ENCODE data around the gene RBL2. TPM values are rescaled to one million over a fixed set of nuclear protein-coding genes. Genes with fewer than 3 reads are reported as not detected.

The RBL2 gene
- total RNA-seq, 2 experiments from 2014 or later: 102 TPM

- Mint-ChIP-seq H3K4me1 (ENCODE audit: low read depth) (peaks cover 22% of the 10 kb centered on the region), H3K9me3 (no peaks in the 10 kb centered on the region), H3K4me3 (no peak overlapping the region), H3K27ac (no peak overlapping the region), H3K36me3 (ENCODE audit: low read depth) (no peaks in the 10 kb centered on the region), H3K27me3 (no peaks in the 10 kb centered on the region)
- H3K4me3 ChIP-seq (ENCODE audit: low read length): no peak overlapping the region
- peaks cover 21% of the 10 kb centered on the region for H3K4me1 ChIP-seq (ENCODE audit: insufficient read depth, low read length)
- ChIA-PET POLR2A (no interaction called here), CTCF (no interaction called here)
- no peak overlapping the region for H3K27ac ChIP-seq (ENCODE audit: low read depth in 1 of 2, low read length in 2 of 2)
- ATAC-seq (ENCODE audit: poor library complexity) (no peak), DNase-seq (no peak)
- H3K27me3 ChIP-seq (ENCODE audit: control insufficient read depth in 1 of 2, insufficient read depth in 2 of 2, low read length in 2 of 2): no peaks in the 10 kb centered on the region
- no peaks in the 10 kb centered on the region for H3K9me3 ChIP-seq (ENCODE audit: control insufficient read depth in 1 of 2, insufficient read depth in 1 of 2, low read length in 2 of 2)
- intact Hi-C loops (cut with DNase I, micrococcal nuclease): no loop called here
- TF ChIP-seq, protein P1, sequence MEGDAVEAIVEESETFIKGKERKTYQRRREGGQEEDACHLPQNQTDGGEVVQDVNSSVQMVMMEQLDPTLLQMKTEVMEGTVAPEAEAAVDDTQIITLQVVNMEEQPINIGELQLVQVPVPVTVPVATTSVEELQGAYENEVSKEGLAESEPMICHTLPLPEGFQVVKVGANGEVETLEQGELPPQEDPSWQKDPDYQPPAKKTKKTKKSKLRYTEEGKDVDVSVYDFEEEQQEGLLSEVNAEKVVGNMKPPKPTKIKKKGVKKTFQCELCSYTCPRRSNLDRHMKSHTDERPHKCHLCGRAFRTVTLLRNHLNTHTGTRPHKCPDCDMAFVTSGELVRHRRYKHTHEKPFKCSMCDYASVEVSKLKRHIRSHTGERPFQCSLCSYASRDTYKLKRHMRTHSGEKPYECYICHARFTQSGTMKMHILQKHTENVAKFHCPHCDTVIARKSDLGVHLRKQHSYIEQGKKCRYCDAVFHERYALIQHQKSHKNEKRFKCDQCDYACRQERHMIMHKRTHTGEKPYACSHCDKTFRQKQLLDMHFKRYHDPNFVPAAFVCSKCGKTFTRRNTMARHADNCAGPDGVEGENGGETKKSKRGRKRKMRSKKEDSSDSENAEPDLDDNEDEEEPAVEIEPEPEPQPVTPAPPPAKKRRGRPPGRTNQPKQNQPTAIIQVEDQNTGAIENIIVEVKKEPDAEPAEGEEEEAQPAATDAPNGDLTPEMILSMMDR (IDR thresholded peaks at IDR 0.05): no peak
- H3K36me3 ChIP-seq (ENCODE audit: insufficient read depth, low read length): no peaks in the 10 kb centered on the region
Observed at GRCh38 chr16:53523126-53523804, 89.0 kb downstream of the RBL2 start.

- peaks cover 17% of the 10 kb centered on the region for H3K4me1 Mint-ChIP-seq (ENCODE audit: low read depth)
- H3K4me1 ChIP-seq (ENCODE audit: insufficient read depth, low read length): peaks cover 13% of the 10 kb centered on the region
- H3K4me3 ChIP-seq (ENCODE audit: low read length): no peak overlapping the region
- CTCF ChIA-PET: no interaction called here
- H3K36me3 Mint-ChIP-seq (ENCODE audit: low read depth): no peaks in the 10 kb centered on the region
- no peaks in the 10 kb centered on the region for H3K9me3 ChIP-seq (ENCODE audit: control insufficient read depth in 1 of 2, insufficient read depth in 1 of 2, low read length in 2 of 2)
- POLR2A ChIA-PET: no interaction called here
- H3K27me3 ChIP-seq (ENCODE audit: control insufficient read depth in 1 of 2, insufficient read depth in 2 of 2, low read length in 2 of 2): no peaks in the 10 kb centered on the region
- H3K27ac ChIP-seq (ENCODE audit: low read depth in 1 of 2, low read length in 2 of 2): no peak overlapping the region
- H3K27me3 Mint-ChIP-seq: no peaks in the 10 kb centered on the region
- H3K27ac Mint-ChIP-seq: no peak overlapping the region
- H3K36me3 ChIP-seq (ENCODE audit: insufficient read depth, low read length): no peaks in the 10 kb centered on the region
- H3K9me3 Mint-ChIP-seq: no peaks in the 10 kb centered on the region
- H3K4me3 Mint-ChIP-seq: no peak overlapping the region
- TF ChIP-seq, protein P1 (IDR thresholded peaks at IDR 0.05): no peak
- ATAC-seq (ENCODE audit: poor library complexity) (no peak), DNase-seq (no peak)
- intact Hi-C loops (cut with DNase I, micrococcal nuclease): no loop called here
Observed at GRCh38 chr16:53523971-53524548, 89.8 kb downstream of the RBL2 start.

DNA sequence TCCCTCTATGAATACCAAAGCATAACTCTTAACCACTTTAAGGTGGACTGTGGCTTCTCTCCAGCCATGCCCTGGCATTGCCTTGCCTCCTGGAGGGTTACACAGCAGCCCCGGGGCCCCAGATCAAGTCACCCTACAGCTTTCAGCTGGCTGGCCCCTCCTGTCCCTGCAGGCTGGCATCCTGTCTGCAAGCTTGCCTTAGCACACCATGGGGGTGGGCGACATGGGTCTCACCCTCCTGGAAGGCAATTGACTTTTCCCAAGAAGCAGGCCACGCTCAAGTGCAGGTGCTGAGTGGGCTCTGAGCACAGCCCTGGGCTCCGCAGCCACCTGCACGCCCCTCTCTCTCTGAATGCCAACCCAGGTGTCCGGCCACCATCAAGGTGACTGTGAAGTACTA lies 94.5 kb downstream of the RBL2 start:
- DNase-seq (no peak), ATAC-seq (ENCODE audit: poor library complexity) (no peak)
- intact Hi-C loops (cut with DNase I, micrococcal nuclease): no loop called here
- Histone ChIP-seq H3K4me1 (ENCODE audit: insufficient read depth, low read length) (no peaks in the 10 kb centered on the region), H3K27ac (ENCODE audit: low read depth in 1 of 2, low read length in 2 of 2) (no peak overlapping the region), H3K27me3 (ENCODE audit: control insufficient read depth in 1 of 2, insufficient read depth in 2 of 2, low read length in 2 of 2) (no peaks in the 10 kb centered on the region), H3K36me3 (ENCODE audit: insufficient read depth, low read length) (no peaks in the 10 kb centered on the region), H3K4me3 (ENCODE audit: low read length) (no peak overlapping the region), H3K9me3 (ENCODE audit: control insufficient read depth in 1 of 2, insufficient read depth in 1 of 2, low read length in 2 of 2) (no peaks in the 10 kb centered on the region)
- H3K36me3 Mint-ChIP-seq (ENCODE audit: low read depth): no peaks in the 10 kb centered on the region
- H3K27ac Mint-ChIP-seq: no peak overlapping the region
- ChIA-PET CTCF (interaction anchor here (1.2 kb wide), 1 partner anchor 21 kb away, joined by 3 read pairs; no protein-coding TSS in a partner anchor), POLR2A (no interaction called here)
- no peak overlapping the region for H3K4me3 Mint-ChIP-seq
- H3K9me3 Mint-ChIP-seq: no peaks in the 10 kb centered on the region
- TF ChIP-seq, protein P1 (IDR thresholded peaks at IDR 0.05): no peak
- H3K4me1 Mint-ChIP-seq (ENCODE audit: low read depth): peaks cover 5% of the 10 kb centered on the region
- H3K27me3 Mint-ChIP-seq: no peaks in the 10 kb centered on the region
